ENCODE results near the gene ADCK1. TPM values are rescaled to one million over a fixed set of nuclear protein-coding genes. Genes with fewer than 3 reads are reported as not detected.
A peak's percentile ranks its signal among the peaks of the same experiment; 100 is the strongest.

ADCK1 gene
- total and polyA plus RNA-seq, 5 donors = 5.5 to 11.8 (median 9.6) TPM

DNA sequence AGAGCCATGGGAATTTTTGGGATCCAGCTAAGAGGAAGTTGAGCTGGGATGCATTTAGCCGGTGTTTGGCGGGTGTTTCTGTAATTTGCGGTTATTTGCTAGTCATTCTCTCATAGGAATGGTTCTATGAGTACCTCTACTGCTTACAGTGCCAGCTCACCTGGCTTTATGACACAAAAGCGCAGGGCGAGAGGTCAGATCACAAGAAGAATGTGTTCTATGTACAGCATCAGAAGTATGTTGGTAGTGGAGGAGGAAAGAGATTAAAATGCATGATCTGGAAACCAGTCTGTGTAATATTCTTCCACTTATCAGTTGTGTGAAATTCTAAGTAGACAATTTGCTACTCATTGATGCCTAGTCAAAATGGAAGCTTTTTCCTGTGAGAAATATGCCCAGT, 173.3 kb downstream of the ADCK1 start:
- WGBS = 90% methylated on average over 5 of the region's 5 CpGs
- no peaks in the 10 kb centered on the region for H3K9me3 ChIP-seq (ENCODE audit: control insufficient read depth, low read length)
- no peaks in the 10 kb centered on the region for H3K27me3 ChIP-seq (ENCODE audit: control insufficient read depth, insufficient read depth)
- no peak overlapping the region for H3K27ac ChIP-seq (ENCODE audit: low read length)
- ATAC-seq = no peak
- no peaks in the 10 kb centered on the region for H3K4me1 ChIP-seq (ENCODE audit: control insufficient read depth, insufficient read depth, low read length)
- intact Hi-C loops (cut with DNase I) = no loop called here
- no peak for DNase-seq
- no peak overlapping the region for H3K4me3 ChIP-seq (ENCODE audit: low read length)

DNA sequence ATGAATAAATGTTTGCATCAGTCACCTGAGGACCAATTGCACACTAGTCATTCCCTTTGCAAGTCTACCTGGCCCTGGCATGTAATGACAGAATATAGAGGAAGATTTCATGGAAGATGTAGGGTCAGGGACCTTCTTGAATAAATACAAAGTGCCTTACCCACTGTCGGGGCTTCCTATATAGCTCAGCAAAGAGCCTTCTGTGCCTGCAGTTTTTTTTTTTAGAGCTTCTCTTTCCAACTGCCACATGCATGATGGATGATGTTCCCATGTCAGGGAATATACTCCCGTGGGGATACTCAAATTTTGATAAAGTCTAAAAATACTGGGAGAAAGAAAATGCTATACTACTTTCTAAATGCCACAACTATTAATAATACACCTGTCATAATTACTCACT, 176.7 kb downstream of the ADCK1 start:
- WGBS = 44% methylated on average over 2 of the region's 2 CpGs
- Histone ChIP-seq H3K9me3 (ENCODE audit: control insufficient read depth, low read length) (no peaks in the 10 kb centered on the region), H3K27me3 (ENCODE audit: control insufficient read depth, insufficient read depth) (no peaks in the 10 kb centered on the region), H3K4me3 (ENCODE audit: low read length) (no peak overlapping the region), H3K4me1 (ENCODE audit: control insufficient read depth, insufficient read depth, low read length) (no peaks in the 10 kb centered on the region), H3K27ac (ENCODE audit: low read length) (no peak overlapping the region)
- intact Hi-C loops (cut with DNase I) = no loop called here
- DNase-seq (no peak), ATAC-seq (no peak)

DNA sequence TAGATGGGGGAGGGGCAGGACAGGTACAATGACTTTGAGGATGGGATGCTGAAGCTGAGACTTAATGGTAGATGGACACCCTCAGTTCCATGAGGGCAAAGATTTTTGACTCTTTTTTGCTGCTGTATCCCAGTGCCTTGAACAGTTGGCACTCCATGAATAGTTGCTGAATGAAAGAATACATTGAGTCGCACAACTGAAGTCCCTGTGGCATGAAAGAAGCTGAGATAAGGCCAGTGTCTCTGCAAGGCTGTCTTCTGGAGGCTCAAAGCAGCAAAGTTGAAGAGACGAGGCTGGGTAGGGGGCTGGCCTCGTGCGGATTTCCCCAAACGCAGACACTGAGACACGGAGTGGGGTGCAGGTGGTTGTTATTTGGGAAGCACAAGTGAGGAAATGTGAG, 179.3 kb downstream of the ADCK1 start:
- no peaks in the 10 kb centered on the region for H3K9me3 ChIP-seq (ENCODE audit: control insufficient read depth, low read length)
- H3K4me1 ChIP-seq (ENCODE audit: control insufficient read depth, insufficient read depth, low read length) = no peaks in the 10 kb centered on the region
- WGBS = 66% methylated on average over 6 of the region's 6 CpGs
- DNase-seq (no peak), ATAC-seq (no peak)
- H3K27ac ChIP-seq (ENCODE audit: low read length) = no peak overlapping the region
- H3K4me3 ChIP-seq (ENCODE audit: low read length) = no peak overlapping the region
- H3K27me3 ChIP-seq (ENCODE audit: control insufficient read depth, insufficient read depth) = no peaks in the 10 kb centered on the region
- intact Hi-C loops (cut with DNase I) = no loop called here

DNA sequence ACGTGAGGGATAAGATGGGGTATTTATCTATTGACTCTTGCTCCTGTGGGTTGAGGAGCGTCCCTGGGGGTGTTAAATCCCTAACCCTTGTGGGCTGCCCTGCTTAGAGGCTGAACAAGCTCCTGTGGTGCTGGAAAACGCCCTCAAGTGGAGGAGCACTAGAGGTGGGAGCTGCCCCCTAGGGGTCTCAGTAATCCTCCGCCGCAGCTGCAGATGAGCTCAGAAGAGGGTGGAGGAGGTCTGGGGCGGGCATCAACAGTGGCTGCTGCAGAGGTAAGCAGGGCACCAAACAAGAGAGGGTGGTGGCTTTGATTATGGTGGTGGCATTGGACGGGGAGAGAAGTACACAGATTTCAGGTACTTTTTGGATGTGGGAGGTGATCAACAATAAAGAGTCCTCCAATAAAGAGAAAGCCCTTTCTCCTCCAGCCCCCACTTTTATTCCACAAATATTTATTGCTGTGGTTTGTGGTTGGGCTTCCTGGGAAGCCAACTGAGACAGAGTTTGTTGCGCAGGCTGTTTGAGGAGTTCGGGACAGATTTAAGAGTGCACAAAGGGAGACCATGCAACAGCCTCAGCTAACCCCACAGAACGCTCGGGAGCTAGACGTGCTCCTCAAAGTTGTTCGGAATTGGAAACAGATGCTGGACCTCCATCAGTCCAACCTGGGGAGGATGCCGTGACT, 179.9 kb downstream of the ADCK1 start:
- no peak for DNase-seq
- no peak overlapping the region for H3K4me3 ChIP-seq (ENCODE audit: low read length)
- no peaks in the 10 kb centered on the region for H3K9me3 ChIP-seq (ENCODE audit: control insufficient read depth, low read length)
- H3K27ac ChIP-seq (ENCODE audit: low read length) = no peak overlapping the region
- H3K4me1 ChIP-seq (ENCODE audit: control insufficient read depth, insufficient read depth, low read length) = no peaks in the 10 kb centered on the region
- intact Hi-C loops (cut with DNase I) = no loop called here
- 54% methylated on average over 14 of the region's 14 CpGs for WGBS
- H3K27me3 ChIP-seq (ENCODE audit: control insufficient read depth, insufficient read depth) = no peaks in the 10 kb centered on the region
- no peak for ATAC-seq

DNA sequence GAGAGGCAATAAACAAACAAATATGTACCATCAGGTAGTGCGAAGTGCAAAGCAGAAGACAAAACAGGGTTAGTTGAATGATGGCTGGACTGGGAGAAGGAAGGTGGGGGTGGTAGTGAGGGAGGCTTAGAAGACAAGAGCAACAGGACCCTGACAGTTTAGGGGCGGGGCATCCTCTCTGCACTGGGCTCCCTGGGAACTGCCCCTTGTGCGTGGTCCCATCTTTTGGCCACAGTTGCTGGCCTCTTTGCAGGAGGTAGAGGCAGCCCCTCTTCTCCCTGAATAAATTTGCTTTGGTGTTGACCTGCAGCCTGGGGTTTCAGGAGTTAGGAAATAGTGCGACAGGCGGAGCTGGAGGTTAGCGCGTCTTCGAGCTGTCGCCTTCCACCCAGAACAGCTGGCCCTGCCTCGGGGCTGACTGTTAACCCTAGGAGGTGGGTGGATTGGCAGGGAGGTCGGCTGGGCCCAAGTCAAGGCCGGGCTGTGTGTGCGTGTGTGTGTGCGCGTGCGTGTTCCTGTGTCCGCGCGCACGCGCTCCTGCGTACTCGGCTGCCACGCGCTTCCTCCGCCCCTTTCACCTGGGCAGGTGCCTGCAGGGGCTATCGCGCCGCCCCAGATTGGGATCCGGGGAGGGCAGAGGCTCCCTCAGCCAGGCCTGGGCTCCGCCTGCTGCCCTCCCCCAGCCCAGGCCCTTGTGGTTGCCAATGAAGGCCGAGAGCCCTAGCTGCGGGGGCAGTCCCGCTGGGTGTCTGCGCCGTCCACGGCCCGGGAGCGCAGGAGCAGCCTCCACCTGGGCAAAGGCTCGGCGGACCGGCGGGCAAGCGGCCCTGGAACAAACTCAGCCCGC, 180.8 kb downstream of the ADCK1 start:
- H3K4me3 ChIP-seq (ENCODE audit: low read length) = peak overlapping the region; percentile 33
- no peaks in the 10 kb centered on the region for H3K27me3 ChIP-seq (ENCODE audit: control insufficient read depth, insufficient read depth)
- WGBS = 8% methylated on average over 45 of the region's 45 CpGs
- H3K27ac ChIP-seq (ENCODE audit: low read length) = no peak overlapping the region
- H3K4me1 ChIP-seq (ENCODE audit: control insufficient read depth, insufficient read depth, low read length) = peaks cover 4% of the 10 kb centered on the region
- H3K9me3 ChIP-seq (ENCODE audit: control insufficient read depth, low read length) = no peaks in the 10 kb centered on the region
- intact Hi-C loops (cut with DNase I) = no loop called here
- DNase-seq = peak; percentile 22 to 63 (median 53)
- peak; percentile 68 to 73 for ATAC-seq

Other genes with a start within 250 kb of the ADCK1 start
- 10 to 100 TPM; 10.7 to 15.8 (median 13.0) TPM for gene SPTLC2, start 183.5 kb upstream of the ADCK1 start, total RNA-seq
- gene SPTLC2, start 183.5 kb upstream of the ADCK1 start, polyA plus RNA-seq = 4.8 TPM
- 10 to 100 TPM in 2 of 4 donors, 1 to 10 TPM in 2; 7.2 to 10.5 (median 9.9) TPM for gene ALKBH1, start 92.1 kb upstream of the ADCK1 start, total RNA-seq
- 8.3 TPM for gene ALKBH1, start 92.1 kb upstream of the ADCK1 start, polyA plus RNA-seq
- 100 to 1,000 TPM; 152 to 167 (median 154) TPM for gene SLIRP, start 92.0 kb upstream of the ADCK1 start, total RNA-seq
- gene SLIRP, start 92.0 kb upstream of the ADCK1 start, polyA plus RNA-seq = 610 TPM
- gene SNW1, start 39.0 kb upstream of the ADCK1 start, total RNA-seq = 10 to 100 TPM; 45.9 to 67.1 (median 56.0) TPM
- gene SNW1, start 39.0 kb upstream of the ADCK1 start, polyA plus RNA-seq = 38.2 TPM

Measured in right cardiac atrium (tissue), 5 donors.